Kidney tubule cell (primary cell): ENCODE data around the gene NEK9.
"Not testable (repeated sequence)": the region's sequence is repeated elsewhere in the genome, so short reads cannot be mapped to it uniquely, and the experiment has no call there.

Experiments used
- DNase-seq: peaks from one replicate; pipeline ENCODE4 v3.0.0-alpha.2; 2018; ENCODE audit warnings: low spot score

Gene NEK9

GRCh38 chr14:75107186-75107585 lies 19.7 kb downstream of the NEK9 start:
- DNase-seq: no peak

- no peak for DNase-seq
Measured at GRCh38 chr14:75101491-75101890, 25.4 kb downstream of the NEK9 start.

GRCh38 chr14:75098682-75099081 lies 28.2 kb downstream of the NEK9 start:
- no peak for DNase-seq

GRCh38 chr14:75098212-75098611 lies 28.6 kb downstream of the NEK9 start:
- DNase-seq: no peak

GRCh38 chr14:75096959-75097358 lies 29.9 kb downstream of the NEK9 start:
- no peak for DNase-seq

GRCh38 chr14:75095690-75096089 lies 31.2 kb downstream of the NEK9 start:
- DNase-seq: no peak

- DNase-seq: no peak
Measured at GRCh38 chr14:75094896-75095295, 32.0 kb downstream of the NEK9 start.

GRCh38 chr14:75092698-75093097 lies 34.1 kb downstream of the NEK9 start:
- no peak for DNase-seq

GRCh38 chr14:75091251-75091650 lies 35.6 kb downstream of the NEK9 start:
- DNase-seq: no peak

- no peak for DNase-seq
Measured at GRCh38 chr14:75090353-75090752, 36.5 kb downstream of the NEK9 start.

GRCh38 chr14:75088566-75089373 lies 38.1 kb downstream of the NEK9 start:
- DNase-seq: peak; percentile 61

- DNase-seq: no peak
Measured at GRCh38 chr14:75088153-75088552, 38.7 kb downstream of the NEK9 start.

GRCh38 chr14:75084513-75084912 lies 42.3 kb downstream of the NEK9 start:
- peak; percentile 40 for DNase-seq

GRCh38 chr14:75083271-75083670 lies 43.6 kb downstream of the NEK9 start:
- DNase-seq: no peak

- no peak for DNase-seq
Measured at GRCh38 chr14:75081660-75082229, 45.1 kb downstream of the NEK9 start.

GRCh38 chr14:75079521-75079920 lies 47.3 kb downstream of the NEK9 start:
- DNase-seq: no peak

- no peak for DNase-seq
Measured at GRCh38 chr14:75077794-75078193, 49.1 kb downstream of the NEK9 start.

GRCh38 chr14:75070383-75070782 lies 56.5 kb downstream of the NEK9 start:
- no peak for DNase-seq

GRCh38 chr14:75069811-75070145 lies 57.1 kb downstream of the NEK9 start:
- no peak for DNase-seq

- DNase-seq: peak; percentile 96
Measured at GRCh38 chr14:75069121-75069810, 57.6 kb downstream of the NEK9 start, which contains the start of gene ZC2HC1C. ZC2HC1C (plus strand) TSS chr14:75069641; CDS start chr14:75070574, 933 bp downstream.

- DNase-seq: no peak
Measured at GRCh38 chr14:75068294-75069120, 58.3 kb downstream of the NEK9 start.

GRCh38 chr14:75067765-75068164 lies 59.1 kb downstream of the NEK9 start:
- not testable (repeated sequence) for DNase-seq
